HepG2 (cell line): ENCODE data around the gene GPR55.

Experiments
- TMF1 ChIP-seq: sonication (generic); formaldehyde crosslinking; IDR thresholded peaks from 2 replicates; pipeline ENCODE4 v1.8.1; 2022; ENCODE audit warnings: low read depth, missing genetic modification reagents
- TF ChIP-seq, protein P1 (sequence below): sonication (generic); formaldehyde crosslinking; IDR thresholded peaks from 2 replicates; pipeline ENCODE4 v1.4.0; 2020; ENCODE audit warnings: missing genetic modification reagents

DNA sequence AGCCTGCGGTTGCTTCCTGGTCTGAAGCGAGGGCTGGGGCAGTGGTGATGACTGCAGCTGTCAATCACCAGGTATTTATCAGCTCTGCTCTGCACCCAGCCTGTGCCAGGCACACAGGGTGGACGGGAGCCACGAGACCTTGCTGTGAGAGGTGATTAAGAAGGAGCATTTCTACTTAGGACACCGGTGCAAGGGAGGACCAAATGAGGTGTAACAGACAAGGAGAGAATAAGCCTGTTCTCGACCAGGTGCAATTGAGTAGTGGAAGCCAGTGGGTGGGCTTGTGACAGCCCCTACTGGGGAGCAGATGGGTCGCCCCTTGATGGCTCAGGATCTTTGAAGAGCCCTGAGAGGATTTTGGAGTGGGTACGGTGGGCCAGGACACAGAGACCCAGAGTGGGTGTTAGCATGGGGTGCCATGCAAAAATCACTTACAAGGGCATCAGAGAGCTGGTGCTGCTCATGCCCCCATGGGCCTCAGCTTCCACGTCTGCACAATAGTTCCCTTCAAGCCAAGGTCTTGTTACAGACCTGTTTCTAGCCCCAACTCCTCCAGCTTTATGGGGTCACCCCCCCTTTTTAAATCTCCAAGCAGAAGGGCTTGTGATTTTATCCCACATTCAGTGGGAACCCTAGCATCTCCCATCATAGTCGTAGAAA lies 24.6 kb downstream of the GPR55 start:
- TF ChIP-seq TMF1 (CRISPR knock-in tag) = no peak
- TF ChIP-seq, protein P1, sequence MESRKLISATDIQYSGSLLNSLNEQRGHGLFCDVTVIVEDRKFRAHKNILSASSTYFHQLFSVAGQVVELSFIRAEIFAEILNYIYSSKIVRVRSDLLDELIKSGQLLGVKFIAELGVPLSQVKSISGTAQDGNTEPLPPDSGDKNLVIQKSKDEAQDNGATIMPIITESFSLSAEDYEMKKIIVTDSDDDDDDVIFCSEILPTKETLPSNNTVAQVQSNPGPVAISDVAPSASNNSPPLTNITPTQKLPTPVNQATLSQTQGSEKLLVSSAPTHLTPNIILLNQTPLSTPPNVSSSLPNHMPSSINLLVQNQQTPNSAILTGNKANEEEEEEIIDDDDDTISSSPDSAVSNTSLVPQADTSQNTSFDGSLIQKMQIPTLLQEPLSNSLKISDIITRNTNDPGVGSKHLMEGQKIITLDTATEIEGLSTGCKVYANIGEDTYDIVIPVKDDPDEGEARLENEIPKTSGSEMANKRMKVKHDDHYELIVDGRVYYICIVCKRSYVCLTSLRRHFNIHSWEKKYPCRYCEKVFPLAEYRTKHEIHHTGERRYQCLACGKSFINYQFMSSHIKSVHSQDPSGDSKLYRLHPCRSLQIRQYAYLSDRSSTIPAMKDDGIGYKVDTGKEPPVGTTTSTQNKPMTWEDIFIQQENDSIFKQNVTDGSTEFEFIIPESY (CRISPR knock-in tag) = no peak
